K562 (cell line): ENCODE data around the gene EMID1. TPM values are rescaled to one million over a fixed set of nuclear protein-coding genes. Genes with fewer than 3 reads are reported as not detected.

Experiments used
- CBFA2T3 ChIP-seq: fragments of 450-650 bp; IDR thresholded peaks from 2 replicates; pipeline ENCODE4 v1.6.1; 2017
- CTBP1 ChIP-seq: fragments of 450-650 bp; IDR thresholded peaks from 2 replicates; pipeline ENCODE4 v1.6.1; 2016; ENCODE audit warnings: borderline replicate concordance
- CXXC5 ChIP-seq: fragments of 250-450 bp; sonication (Bioruptor Pico); IDR thresholded peaks from 2 replicates; pipeline ENCODE4 v1.8.0; 2022; ENCODE audit warnings: inconsistent platforms, mild to moderate bottlenecking, moderate library complexity
- KDM1A ChIP-seq, 2 experiments: fragments of 450-650 bp; IDR thresholded peaks; 2 replicates each; pipeline ENCODE4 v1.6.1; 2016; ENCODE audit warnings: mild to moderate bottlenecking in 2 of 2
- MEIS2 ChIP-seq: fragments of 450-650 bp; IDR thresholded peaks from 2 replicates; pipeline ENCODE4 v1.6.1; 2014; ENCODE audit warnings: mild to moderate bottlenecking; ENCODE audit not compliant: partially characterized antibody
- MYNN ChIP-seq, 2 experiments: sonication (generic); formaldehyde crosslinking in 1 of 2; IDR thresholded peaks; 2 replicates each; pipeline versions ENCODE4 v1.5.0 to v1.6.1; 2016 to 2020; ENCODE audit warnings: antibody characterized with exemption in 1 of 2, missing genetic modification reagents in 1 of 2
- NRF1 ChIP-seq, 2 experiments: fragments of 450-650 bp; IDR thresholded peaks in 1 of 2; conservative IDR thresholded peaks in 1 of 2; 2 replicates each; pipeline ENCODE4 v1.6.1; 2014; ENCODE audit warnings: mild to moderate bottlenecking in 2 of 2
- PHB ChIP-seq: fragments of 250-450 bp; sonication (Bioruptor Pico); IDR thresholded peaks from 2 replicates; pipeline ENCODE4 v1.5.0; 2021
- RBFOX2 ChIP-seq: fragments of 200-400 bp; formaldehyde crosslinking; IDR thresholded peaks from 2 replicates; pipeline ENCODE4 v1.6.1; 2017; ENCODE audit warnings: low read depth, mild to moderate bottlenecking, low read length, moderate library complexity
- REST ChIP-seq, 2 experiments: fragments of 450-650 bp; formaldehyde crosslinking in 1 of 2; IDR thresholded peaks; 2 replicates each; pipeline versions ENCODE4 v1.4.0 to v1.6.1; 2014 to 2020; ENCODE audit warnings: mild to moderate bottlenecking in 2 of 2, borderline replicate concordance in 1 of 2, low read depth in 1 of 2
- TAL1 ChIP-seq: fragments of 450-650 bp; IDR thresholded peaks from 2 replicates; pipeline ENCODE4 v1.6.1; 2016; ENCODE audit warnings: mild to moderate bottlenecking
- TCF3 ChIP-seq: sonication (generic); formaldehyde crosslinking; IDR thresholded peaks from 2 replicates; pipeline ENCODE4 v1.4.0; 2020; ENCODE audit warnings: mild to moderate bottlenecking, missing genetic modification reagents
- ZNF408 ChIP-seq: fragments of 250-450 bp; sonication (Bioruptor Pico); IDR thresholded peaks from 2 replicates; pipeline ENCODE4 v1.4.0; 2020; ENCODE audit warnings: low read depth, mild to moderate bottlenecking, moderate library complexity
- polyA plus RNA-seq, 8 experiments: library from polyadenylated mRNA; depleted of rRNA in 4 of 8; stranded (reverse) in 5 of 8; unstranded in 3 of 8; fragments of >200 nt; fragmentation: Nextera tagmentation in 2 of 8; fragmentation: Illumina TruSeq in 1 of 8; extraction: Ambion mirVana in 2 of 8; extraction: Trizol in 1 of 8; gene quantifications; 2 replicates each; pipeline versions ENCODE4 v1.2.1 to v1.2.3, GENCODE V29; 2011 to 2014; ENCODE audit warnings: inconsistent platforms in 1 of 8, missing spikeins in 1 of 8
- total RNA-seq, 7 experiments: library from RNA; depleted of rRNA in 6 of 7; stranded (reverse); fragments of >200 nt in 6 of 7; fragmentation: Illumina TruSeq in 2 of 7; extraction: Trizol in 2 of 7; gene quantifications; 2 replicates each; pipeline versions ENCODE4 v1.2.1 to v1.2.3, GENCODE V29; 2011 to 2021; ENCODE audit warnings: low replicate concordance in 1 of 7

The EMID1 gene
- total and polyA plus RNA-seq, 9 of the 15 experiments (the other 6 are each of a cell fraction or from before 2014, with no cell fraction given): 0.15 to 7.2 (median 2.7) TPM

GRCh38 chr22:29202212-29203192 is 3.2 kb upstream of the EMID1 start (continued):
- TF ChIP-seq REST (IDR thresholded peaks at IDR 0.05; ENCODE audit: borderline replicate concordance) (no peak), REST (CRISPR knock-in tag; IDR thresholded peaks at IDR 0.05; ENCODE audit: low read depth) (0 out of 2 replicates have a peak, but pooled peaks have one; percentile 47), RBFOX2 (peak; percentile 57; the same call in 1 of the 2 replicates), CXXC5 (CRISPR knock-in tag) (0 out of 2 replicates have a peak, but pooled peaks have one; percentile 50), MEIS2 (peak; percentile 78), KDM1A (IDR thresholded peaks at IDR 0.05) (peak; percentile 9 to 29; a peak in 1 of 4 replicates), CTBP1 (peak; percentile 69), NRF1 (conservative IDR thresholded peaks at IDR 0.05 in 1 of 2, IDR thresholded peaks at IDR 0.05 in 1 of 2) (peak; percentile 11 to 24; a peak in 1 of 4 replicates), TAL1 (peak; percentile 36), TCF3 (peak; percentile 68), CBFA2T3 (peak; percentile 73), MYNN (IDR thresholded peaks at IDR 0.05) (peak; percentile 66), MYNN (CRISPR knock-in tag; IDR thresholded peaks at IDR 0.05) (no peak), PHB (CRISPR knock-in tag) (no peak), ZNF408 (CRISPR knock-in tag) (no peak)
